Measurements from ENCODE around the gene FXYD7.

DNA sequence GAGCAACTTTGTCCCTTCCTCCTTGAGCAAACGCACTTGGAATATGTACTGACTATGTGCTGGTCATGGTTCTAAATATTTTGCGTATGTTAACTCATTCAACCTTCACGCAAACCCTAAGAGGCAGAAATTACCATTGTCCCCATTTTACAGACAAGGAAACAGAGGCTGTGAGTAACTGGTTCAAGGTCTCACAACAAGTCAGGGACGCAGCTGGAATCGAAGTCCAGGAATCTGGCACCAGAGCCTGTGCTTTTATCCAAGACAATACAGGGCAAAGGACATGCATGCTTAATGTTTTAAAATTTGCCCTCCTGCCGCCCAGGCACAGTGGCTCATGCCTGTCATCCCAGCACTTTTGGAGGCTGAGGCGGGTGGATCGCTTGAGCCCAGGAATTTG is 16.6 kb downstream of the FXYD7 start:
- TF ChIP-seq PML (IDR thresholded peaks at IDR 0.05; ENCODE audit: low read length) (no peak), TAF9B (IDR thresholded peaks at IDR 0.05; ENCODE audit: partially characterized antibody) (no peak), EHMT2 (IDR thresholded peaks at IDR 0.05) (no peak), PHB2 (IDR thresholded peaks at IDR 0.05; ENCODE audit: low read depth) (no peak), FIP1L1 (IDR thresholded peaks at IDR 0.05; ENCODE audit: low read depth, low read length, poor library complexity, severe bottlenecking) (no peak), MEF2D (tag; conservative IDR thresholded peaks at IDR 0.05; ENCODE audit: low read depth) (no peak), SMAD3 (CRISPR knock-in tag; conservative IDR thresholded peaks at IDR 0.05) (no peak)
